ENCODE results near the gene MOB1B. TPM values are rescaled to one million over a fixed set of nuclear protein-coding genes. Genes with fewer than 3 reads are reported as not detected.
A peak's percentile ranks its signal among the peaks of the same experiment; 100 is the strongest.
"Not testable (repeated sequence)": the region's sequence is repeated elsewhere in the genome, so short reads cannot be mapped to it uniquely, and the experiment has no call there.

The MOB1B gene
- total RNA-seq, 1 donor, result 15.5 TPM

DNA sequence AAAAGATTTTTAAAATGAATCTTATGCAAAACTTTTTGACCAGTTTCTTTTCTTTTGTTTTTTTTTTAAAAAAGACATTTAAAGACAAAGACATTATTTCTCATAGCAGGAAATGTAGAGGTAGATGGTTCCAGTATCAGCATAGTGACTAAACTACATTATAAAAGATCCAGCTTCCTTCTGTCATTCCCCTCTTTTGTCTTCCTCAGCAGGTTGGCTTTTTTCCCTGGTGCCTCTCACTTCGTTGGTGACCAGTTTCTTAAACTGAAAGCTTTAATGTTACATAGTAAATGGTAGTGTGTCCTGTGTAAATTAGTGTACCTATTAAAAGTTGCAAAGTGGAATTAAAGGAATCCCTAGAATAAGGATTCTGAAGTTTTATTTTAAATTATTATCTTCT, 127.3 kb downstream of the MOB1B start:
- TF ChIP-seq, protein P1, sequence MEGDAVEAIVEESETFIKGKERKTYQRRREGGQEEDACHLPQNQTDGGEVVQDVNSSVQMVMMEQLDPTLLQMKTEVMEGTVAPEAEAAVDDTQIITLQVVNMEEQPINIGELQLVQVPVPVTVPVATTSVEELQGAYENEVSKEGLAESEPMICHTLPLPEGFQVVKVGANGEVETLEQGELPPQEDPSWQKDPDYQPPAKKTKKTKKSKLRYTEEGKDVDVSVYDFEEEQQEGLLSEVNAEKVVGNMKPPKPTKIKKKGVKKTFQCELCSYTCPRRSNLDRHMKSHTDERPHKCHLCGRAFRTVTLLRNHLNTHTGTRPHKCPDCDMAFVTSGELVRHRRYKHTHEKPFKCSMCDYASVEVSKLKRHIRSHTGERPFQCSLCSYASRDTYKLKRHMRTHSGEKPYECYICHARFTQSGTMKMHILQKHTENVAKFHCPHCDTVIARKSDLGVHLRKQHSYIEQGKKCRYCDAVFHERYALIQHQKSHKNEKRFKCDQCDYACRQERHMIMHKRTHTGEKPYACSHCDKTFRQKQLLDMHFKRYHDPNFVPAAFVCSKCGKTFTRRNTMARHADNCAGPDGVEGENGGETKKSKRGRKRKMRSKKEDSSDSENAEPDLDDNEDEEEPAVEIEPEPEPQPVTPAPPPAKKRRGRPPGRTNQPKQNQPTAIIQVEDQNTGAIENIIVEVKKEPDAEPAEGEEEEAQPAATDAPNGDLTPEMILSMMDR (IDR thresholded peaks at IDR 0.05; ENCODE audit: insufficient read depth, low read depth, low read length), result no peak
- no peak for DNase-seq (ENCODE audit: low read depth)
- no peak overlapping the region for H3K4me3 ChIP-seq (ENCODE audit: low read depth, low read length)

GRCh38 chr4:71032106-71032505, 129.9 kb downstream of the MOB1B start:
- DNase-seq (ENCODE audit: low read depth), result peak; percentile 5
- not testable (repeated sequence) for H3K4me3 ChIP-seq (ENCODE audit: low read depth, low read length)

Other genes with a start within 250 kb of the MOB1B start
- 0.64 and 2.6 TPM in 2 replicates for gene JCHAIN, start 235.9 kb upstream of the MOB1B start, total RNA-seq
- gene UTP3, start 213.8 kb upstream of the MOB1B start, total RNA-seq, result 15.1 and 23.3 TPM in 2 replicates
- 56.7 and 60.5 TPM in 2 replicates for gene RUFY3, start 180.4 kb upstream of the MOB1B start, total RNA-seq
- gene GRSF1, start 62.5 kb upstream of the MOB1B start, total RNA-seq, result 78.3 and 117 TPM in 2 replicates
- 18.4 and 23.7 TPM in 2 replicates for gene DCK, start 91.3 kb downstream of the MOB1B start, total RNA-seq

Data from fibroblast of villous mesenchyme (primary cell).